AG09319 (cell line): ENCODE measurements around the gene TRIM28.

Experiments
- DNase-seq: peaks from one replicate; pipeline ENCODE4 v3.0.0-alpha.2; 2010; ENCODE audit warnings: low read depth; ENCODE audit errors: extremely low read depth
- CTCF ChIP-seq: IDR thresholded peaks from 2 replicates; pipeline ENCODE4 v1.5.1; 2011; ENCODE audit warnings: low read depth, mild to moderate bottlenecking, inconsistent platforms, low read length, moderate library complexity

The TRIM28 gene

GRCh38 chr19:58584498-58585441, 40.9 kb downstream of the TRIM28 start:
- DNase-seq: no peak
- TF ChIP-seq CTCF: no peak

GRCh38 chr19:58585442-58586132, 41.7 kb downstream of the TRIM28 start:
- no peak for DNase-seq
- TF ChIP-seq CTCF: no peak

GRCh38 chr19:58586133-58586765, 42.4 kb downstream of the TRIM28 start:
- no peak for DNase-seq

More at GRCh38 chr19:58586133-58586765, 42.4 kb downstream of the TRIM28 start:
- no peak for TF ChIP-seq CTCF
